HepG2 (cell line): Measurements from ENCODE around the gene CORO7. TPM values are rescaled to one million over a fixed set of nuclear protein-coding genes. Genes with fewer than 3 reads are reported as not detected.
A peak's percentile ranks its signal among the peaks of the same experiment; 100 is the strongest.

Experiments used
- CBFB ChIP-seq: sonication (generic); formaldehyde crosslinking; IDR thresholded peaks from 2 replicates; pipeline ENCODE4 v1.4.0; 2020; ENCODE audit warnings: missing genetic modification reagents
- DPF2 ChIP-seq: sonication (generic); formaldehyde crosslinking; IDR thresholded peaks from 2 replicates; pipeline ENCODE4 v1.4.0; 2020; ENCODE audit warnings: mild to moderate bottlenecking, low read depth, missing genetic modification reagents, borderline replicate concordance
- ELF3 ChIP-seq: IDR thresholded peaks from 2 replicates; pipeline ENCODE4 v1.6.1; 2016; ENCODE audit warnings: missing genetic modification reagents, missing compliant biosample characterization
- EP300 ChIP-seq, 3 experiments: sonication (generic) in 1 of 3; formaldehyde crosslinking in 1 of 3; IDR thresholded peaks; 2 replicates each; pipeline versions ENCODE4 v1.5.1 to v1.6.1; 2011 to 2020; ENCODE audit warnings: low read depth in 2 of 3, low read length in 2 of 3, borderline replicate concordance in 1 of 3, improper control_type of control experiment in 1 of 3, mild to moderate bottlenecking in 1 of 3, missing genetic modification reagents in 1 of 3, moderate library complexity in 1 of 3
- HIVEP1 ChIP-seq: sonication (generic); formaldehyde crosslinking; IDR thresholded peaks from 2 replicates; pipeline ENCODE4 v1.4.0; 2020; ENCODE audit warnings: mild to moderate bottlenecking, missing genetic modification reagents
- KAT8 ChIP-seq: IDR thresholded peaks from 2 replicates; pipeline ENCODE4 v1.6.1; 2016; ENCODE audit warnings: missing genetic modification reagents, missing compliant biosample characterization
- KMT2B ChIP-seq: IDR thresholded peaks from 2 replicates; pipeline ENCODE4 v1.6.1; 2016; ENCODE audit warnings: missing genetic modification reagents, missing compliant biosample characterization
- PPARG ChIP-seq: conservative IDR thresholded peaks from 2 replicates; pipeline ENCODE4 v1.6.1; 2016; ENCODE audit warnings: missing biosample characterization, missing genetic modification reagents
- SRSF4 ChIP-seq: fragments of 200-400 bp; formaldehyde crosslinking; IDR thresholded peaks from one replicate; pipeline ENCODE4 v1.6.1; 2018; ENCODE audit warnings: mild to moderate bottlenecking, low read depth, low read length, moderate library complexity; ENCODE audit not compliant: poor library complexity, severe bottlenecking
- TCF7 ChIP-seq: sonication (generic); IDR thresholded peaks from 2 replicates; pipeline ENCODE4 v1.6.1; 2016; ENCODE audit warnings: antibody characterized with exemption, low read depth
- THYN1 ChIP-seq: sonication (generic); formaldehyde crosslinking; IDR thresholded peaks from 2 replicates; pipeline ENCODE4 v1.8.1; 2023; ENCODE audit warnings: low read depth, mild to moderate bottlenecking, moderate library complexity, missing genetic modification reagents, borderline replicate concordance
- WIZ ChIP-seq: sonication (generic); formaldehyde crosslinking; IDR thresholded peaks from 2 replicates; pipeline ENCODE4 v1.5.1; 2020; ENCODE audit warnings: mild to moderate bottlenecking, missing genetic modification reagents
- ZBTB3 ChIP-seq: sonication (generic); formaldehyde crosslinking; IDR thresholded peaks from 2 replicates; pipeline ENCODE4 v1.4.0; 2020; ENCODE audit warnings: low read depth, mild to moderate bottlenecking, moderate library complexity, missing genetic modification reagents, borderline replicate concordance
- ZNF101 ChIP-seq: sonication (generic); formaldehyde crosslinking; IDR thresholded peaks from 2 replicates; pipeline ENCODE4 v1.4.0; 2020; ENCODE audit warnings: mild to moderate bottlenecking, low read depth, missing genetic modification reagents, borderline replicate concordance
- ZNF614 ChIP-seq: IDR thresholded peaks from 2 replicates; pipeline ENCODE4 v1.6.1; 2018; ENCODE audit warnings: missing biosample characterization, missing genetic modification reagents, inconsistent platforms, borderline replicate concordance
- ZSCAN12 ChIP-seq: sonication (generic); formaldehyde crosslinking; IDR thresholded peaks from 2 replicates; pipeline ENCODE4 v1.9.0; 2021; ENCODE audit warnings: mild to moderate bottlenecking, missing genetic modification reagents
- polyA plus RNA-seq, 8 experiments: library from polyadenylated mRNA; depleted of rRNA in 3 of 8; stranded (reverse) in 7 of 8; unstranded in 1 of 8; fragments of >200 nt; fragmentation: Illumina TruSeq in 4 of 8; extraction: Trizol in 4 of 8; gene quantifications; 2 replicates each; pipeline versions ENCODE4 v1.2.1 to v1.2.3, GENCODE V29; 2011 to 2016; ENCODE audit warnings: low read depth in 4 of 8, missing spikeins in 1 of 8, mixed read lengths in 1 of 8; ENCODE audit not compliant: insufficient read depth in 1 of 8
- total RNA-seq, 5 experiments: library from RNA; depleted of rRNA; stranded (reverse); fragments of >200 nt; fragmentation: Illumina TruSeq; extraction: Trizol; gene quantifications; 2 replicates each; pipeline ENCODE4 v1.2.3, GENCODE V29; 2016; ENCODE audit warnings: low read depth in 1 of 5
- TF ChIP-seq, protein P1 (sequence below): sonication (generic); formaldehyde crosslinking; IDR thresholded peaks from 2 replicates; pipeline ENCODE4 v1.4.0; 2020; ENCODE audit warnings: mild to moderate bottlenecking, missing genetic modification reagents
- TF ChIP-seq, protein P2 (sequence below): fragments of 450-650 bp; IDR thresholded peaks from 2 replicates; pipeline ENCODE4 v1.6.1; 2016
- TF ChIP-seq, protein P3 (sequence below): sonication (generic); formaldehyde crosslinking; IDR thresholded peaks from 2 replicates; pipeline ENCODE4 v1.8.0; 2022; ENCODE audit warnings: low read depth, missing genetic modification reagents
- TF ChIP-seq, protein P4 (sequence below): sonication (generic); formaldehyde crosslinking; IDR thresholded peaks from 2 replicates; pipeline ENCODE4 v1.4.0; 2020; ENCODE audit warnings: missing genetic modification reagents

The CORO7 gene
- total and polyA plus RNA-seq, 2 of the 13 experiments (the other 11 are each of a cell fraction or from before 2014, with no cell fraction given) = 9.9 to 14.3 TPM

DNA sequence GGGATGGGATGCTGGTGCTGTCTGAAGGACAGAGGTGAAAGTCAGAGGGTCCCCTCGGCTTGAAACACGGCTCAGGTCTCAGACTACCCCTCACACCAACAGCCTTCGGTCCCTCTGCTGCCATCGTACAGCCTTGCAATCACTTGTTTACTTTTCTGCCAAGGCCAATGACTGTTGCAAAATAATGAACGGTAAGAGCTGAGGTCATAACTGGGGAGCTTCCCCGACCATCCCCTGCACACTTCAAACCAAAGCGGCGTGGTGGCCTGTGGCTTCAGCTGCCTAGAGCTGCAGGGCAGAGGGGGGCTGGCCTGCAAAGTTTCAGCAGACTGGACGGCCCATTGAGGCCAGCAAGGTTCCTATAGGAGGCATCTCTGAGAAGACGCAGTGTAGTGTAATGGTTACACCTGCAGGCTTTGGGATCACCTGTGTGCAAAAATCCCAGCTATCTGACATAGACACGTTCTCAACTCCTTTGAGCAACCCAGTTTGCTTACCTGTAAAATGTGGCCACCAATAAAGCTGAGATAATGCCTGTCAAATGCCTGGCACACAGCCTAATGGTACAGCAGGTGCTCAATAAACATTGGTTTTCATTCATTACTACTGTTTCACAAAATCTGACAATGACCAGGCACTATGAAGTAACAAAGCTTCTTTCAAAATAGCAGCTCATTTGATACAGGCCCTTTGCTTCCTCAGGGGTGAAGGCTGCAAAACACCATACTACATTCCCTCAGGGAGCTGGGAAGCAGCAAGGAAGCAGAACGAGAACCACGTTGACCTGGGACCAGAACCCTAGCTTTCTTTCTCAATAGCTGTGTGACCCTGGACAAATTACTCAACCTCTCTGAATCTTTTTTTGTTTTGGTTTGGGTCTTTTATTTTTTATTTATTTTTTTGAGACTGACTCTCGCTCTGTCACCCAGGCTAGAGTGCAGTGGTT is 70.3 kb downstream of the CORO7 start (continued):
- TF ChIP-seq, protein P1, sequence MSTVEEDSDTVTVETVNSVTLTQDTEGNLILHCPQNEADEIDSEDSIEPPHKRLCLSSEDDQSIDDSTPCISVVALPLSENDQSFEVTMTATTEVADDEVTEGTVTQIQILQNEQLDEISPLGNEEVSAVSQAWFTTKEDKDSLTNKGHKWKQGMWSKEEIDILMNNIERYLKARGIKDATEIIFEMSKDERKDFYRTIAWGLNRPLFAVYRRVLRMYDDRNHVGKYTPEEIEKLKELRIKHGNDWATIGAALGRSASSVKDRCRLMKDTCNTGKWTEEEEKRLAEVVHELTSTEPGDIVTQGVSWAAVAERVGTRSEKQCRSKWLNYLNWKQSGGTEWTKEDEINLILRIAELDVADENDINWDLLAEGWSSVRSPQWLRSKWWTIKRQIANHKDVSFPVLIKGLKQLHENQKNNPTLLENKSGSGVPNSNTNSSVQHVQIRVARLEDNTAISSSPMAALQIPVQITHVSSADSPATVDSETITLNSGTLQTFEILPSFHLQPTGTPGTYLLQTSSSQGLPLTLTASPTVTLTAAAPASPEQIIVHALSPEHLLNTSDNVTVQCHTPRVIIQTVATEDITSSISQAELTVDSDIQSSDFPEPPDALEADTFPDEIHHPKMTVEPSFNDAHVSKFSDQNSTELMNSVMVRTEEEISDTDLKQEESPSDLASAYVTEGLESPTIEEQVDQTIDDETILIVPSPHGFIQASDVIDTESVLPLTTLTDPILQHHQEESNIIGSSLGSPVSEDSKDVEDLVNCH (CRISPR knock-in tag) = no peak
- TF ChIP-seq, protein P2, sequence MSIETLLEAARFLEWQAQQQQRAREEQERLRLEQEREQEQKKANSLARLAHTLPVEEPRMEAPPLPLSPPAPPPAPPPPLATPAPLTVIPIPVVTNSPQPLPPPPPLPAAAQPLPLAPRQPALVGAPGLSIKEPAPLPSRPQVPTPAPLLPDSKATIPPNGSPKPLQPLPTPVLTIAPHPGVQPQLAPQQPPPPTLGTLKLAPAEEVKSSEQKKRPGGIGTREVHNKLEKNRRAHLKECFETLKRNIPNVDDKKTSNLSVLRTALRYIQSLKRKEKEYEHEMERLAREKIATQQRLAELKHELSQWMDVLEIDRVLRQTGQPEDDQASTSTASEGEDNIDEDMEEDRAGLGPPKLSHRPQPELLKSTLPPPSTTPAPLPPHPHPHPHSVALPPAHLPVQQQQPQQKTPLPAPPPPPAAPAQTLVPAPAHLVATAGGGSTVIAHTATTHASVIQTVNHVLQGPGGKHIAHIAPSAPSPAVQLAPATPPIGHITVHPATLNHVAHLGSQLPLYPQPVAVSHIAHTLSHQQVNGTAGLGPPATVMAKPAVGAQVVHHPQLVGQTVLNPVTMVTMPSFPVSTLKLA = 0 out of 2 replicates have a peak, but pooled peaks have one; percentile 32
- TF ChIP-seq DPF2 (CRISPR knock-in tag) (peak; percentile 89), ZNF614 (CRISPR knock-in tag) (peak; percentile 70; the same call in 1 of the 2 replicates), KMT2B (CRISPR knock-in tag) (peak; percentile 45; the same call in 1 of the 2 replicates), WIZ (no peak), ZNF101 (no peak), ZBTB3 (CRISPR knock-in tag) (no peak; the same call in 1 of the 2 replicates), THYN1 (no peak), ZSCAN12 (CRISPR knock-in tag) (no peak), ELF3 (CRISPR knock-in tag) (peak; percentile 46; the same call in 1 of the 2 replicates), HIVEP1 (CRISPR knock-in tag) (peak; percentile 94), KAT8 (peak; percentile 67), CBFB (CRISPR knock-in tag) (peak; percentile 38; the same call in 1 of the 2 replicates), PPARG (CRISPR knock-in tag) (peak; percentile 51; the same call in 1 of the 2 replicates), EP300 (IDR thresholded peaks at IDR 0.05; ENCODE audit: low read depth in 2 of 2, low read length in 2 of 2) (peak; percentile 78; a peak in 3 of 4 replicates), EP300 (CRISPR knock-in tag; IDR thresholded peaks at IDR 0.05; ENCODE audit: borderline replicate concordance) (peak; percentile 71; the same call in 1 of the 2 replicates), SRSF4 (no peak), TCF7 (peak; percentile 50; the same call in 1 of the 2 replicates)
- TF ChIP-seq, protein P3, sequence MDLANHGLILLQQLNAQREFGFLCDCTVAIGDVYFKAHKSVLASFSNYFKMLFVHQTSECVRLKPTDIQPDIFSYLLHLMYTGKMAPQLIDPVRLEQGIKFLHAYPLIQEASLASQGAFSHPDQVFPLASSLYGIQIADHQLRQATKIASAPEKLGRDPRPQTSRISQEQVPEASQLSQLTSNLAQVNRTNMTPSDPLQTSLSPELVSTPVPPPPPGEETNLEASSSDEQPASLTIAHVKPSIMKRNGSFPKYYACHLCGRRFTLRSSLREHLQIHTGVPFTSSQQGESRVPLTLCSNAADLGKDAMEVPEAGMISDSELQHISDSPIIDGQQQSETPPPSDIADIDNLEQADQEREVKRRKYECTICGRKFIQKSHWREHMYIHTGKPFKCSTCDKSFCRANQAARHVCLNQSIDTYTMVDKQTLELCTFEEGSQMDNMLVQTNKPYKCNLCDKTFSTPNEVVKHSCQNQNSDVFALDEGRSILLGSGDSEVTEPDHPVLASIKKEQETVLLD (CRISPR knock-in tag) = 0 out of 2 replicates have a peak, but pooled peaks have one; percentile 40
- TF ChIP-seq, protein P4, sequence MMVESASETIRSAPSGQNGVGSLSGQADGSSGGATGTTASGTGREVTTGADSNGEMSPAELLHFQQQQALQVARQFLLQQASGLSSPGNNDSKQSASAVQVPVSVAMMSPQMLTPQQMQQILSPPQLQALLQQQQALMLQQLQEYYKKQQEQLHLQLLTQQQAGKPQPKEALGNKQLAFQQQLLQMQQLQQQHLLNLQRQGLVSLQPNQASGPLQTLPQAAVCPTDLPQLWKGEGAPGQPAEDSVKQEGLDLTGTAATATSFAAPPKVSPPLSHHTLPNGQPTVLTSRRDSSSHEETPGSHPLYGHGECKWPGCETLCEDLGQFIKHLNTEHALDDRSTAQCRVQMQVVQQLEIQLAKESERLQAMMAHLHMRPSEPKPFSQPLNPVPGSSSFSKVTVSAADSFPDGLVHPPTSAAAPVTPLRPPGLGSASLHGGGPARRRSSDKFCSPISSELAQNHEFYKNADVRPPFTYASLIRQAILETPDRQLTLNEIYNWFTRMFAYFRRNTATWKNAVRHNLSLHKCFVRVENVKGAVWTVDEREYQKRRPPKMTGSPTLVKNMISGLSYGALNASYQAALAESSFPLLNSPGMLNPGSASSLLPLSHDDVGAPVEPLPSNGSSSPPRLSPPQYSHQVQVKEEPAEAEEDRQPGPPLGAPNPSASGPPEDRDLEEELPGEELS (CRISPR knock-in tag) = peak; percentile 92
